Choroid plexus epithelial cell (primary cell): ENCODE data around the gene H1-8.

Experiments used
- DNase-seq: peaks from one replicate; pipeline ENCODE4 v3.0.0-alpha.2; 2010; ENCODE audit warnings: low read depth
- H3K4me3 ChIP-seq: 2 replicates; pipeline ENCODE4 v1.5.1; 2011; ENCODE audit warnings: low read depth, mild to moderate bottlenecking, control low read depth, low read length, moderate library complexity
- CTCF ChIP-seq: conservative IDR thresholded peaks from 2 replicates; pipeline ENCODE4 v1.5.1; 2011; ENCODE audit warnings: low read depth, mild to moderate bottlenecking, control low read depth, inconsistent platforms, low read length, moderate library complexity

The H1-8 gene

GRCh38 chr3:129502641-129503408 is 40.1 kb upstream of the H1-8 start:
- DNase-seq, result no peak
- no peak for TF ChIP-seq CTCF
- H3K4me3 ChIP-seq, result no peak overlapping the region

- TF ChIP-seq CTCF, result no peak
- no peak for DNase-seq
- no peak overlapping the region for H3K4me3 ChIP-seq
These were observed 39.3 kb upstream of the H1-8 start for GRCh38 chr3:129503471-129504291.

- no peak for TF ChIP-seq CTCF
- no peak overlapping the region for H3K4me3 ChIP-seq
- no peak for DNase-seq
These were observed 38.4 kb upstream of the H1-8 start for GRCh38 chr3:129504471-129505100.

- no peak overlapping the region for H3K4me3 ChIP-seq
- no peak for TF ChIP-seq CTCF
- DNase-seq, result no peak
These were observed 37.6 kb upstream of the H1-8 start for GRCh38 chr3:129505341-129505740.

- no peak for DNase-seq
- no peak for TF ChIP-seq CTCF
- no peak overlapping the region for H3K4me3 ChIP-seq
These were observed 36.7 kb upstream of the H1-8 start for GRCh38 chr3:129506231-129506742.

- no peak overlapping the region for H3K4me3 ChIP-seq
- no peak for TF ChIP-seq CTCF
- no peak for DNase-seq
These were observed 35.7 kb upstream of the H1-8 start for GRCh38 chr3:129507181-129507831.
